ENCODE results near the gene FANCE. TPM values are rescaled to one million over a fixed set of nuclear protein-coding genes. Genes with fewer than 3 reads are reported as not detected.

Gene FANCE
- total RNA-seq, 1 experiment from 2014 or later, result 16.1 TPM

- peaks cover 16 to 31% of the 10 kb centered on the region in 2 experiments; a peak in 3 of 4 replicates for H3K36me3 ChIP-seq (ENCODE audit: control insufficient read depth in 1 of 2, insufficient read depth in 2 of 2, low read length in 2 of 2)
- POLR2A ChIA-PET, result interaction anchor here (0.6 to 4.1 kb wide), 3 partner anchors 12 to 308 kb away, joined by 4 to 48 read pairs (median 4); no protein-coding TSS in a partner anchor
- no peak overlapping the region for H3K4me3 ChIP-seq (replicated peaks in 1 of 2; ENCODE audit: low read depth in 1 of 2, low read length in 2 of 2)
- no peaks in the 10 kb centered on the region for H3K27me3 ChIP-seq (ENCODE audit: insufficient read depth, low read length)
- H4K20me1 ChIP-seq (ENCODE audit: insufficient read depth), result peaks cover 36% of the 10 kb centered on the region; the same call in 1 of the 2 replicates
- DNase-seq (ENCODE audit: low read depth, low spot score), result no peak
- peaks cover 30% of the 10 kb centered on the region for H3K79me2 ChIP-seq (ENCODE audit: insufficient read depth, low read length)
- no TSS peak for BruUV-seq (replicated peaks)
- H3K4me2 ChIP-seq (ENCODE audit: low read length), result no peak overlapping the region
- no peaks in the 10 kb centered on the region for H3K9me3 ChIP-seq (ENCODE audit: control insufficient read depth in 1 of 2, insufficient read depth in 1 of 2, low read depth in 1 of 2, low read length in 2 of 2)
- no peak overlapping the region for H3K9ac ChIP-seq (ENCODE audit: low read length)
- no peaks in the 10 kb centered on the region for H3K9me2 ChIP-seq (ENCODE audit: insufficient read depth)
- H3K4me1 ChIP-seq (ENCODE audit: control insufficient read depth in 1 of 2, insufficient read depth in 2 of 2, low read length in 2 of 2), result peaks cover 11 to 24% of the 10 kb centered on the region in 2 experiments; a peak in 3 of 4 replicates
- peak overlapping the region; percentile 46 for H3K27ac ChIP-seq (ENCODE audit: low read depth, low read length)
- peak; percentile 26 for ATAC-seq
- TF ChIP-seq ZFX (IDR thresholded peaks at IDR 0.05), result no peak
- no peak for TF ChIP-seq TCF7L2 (IDR thresholded peaks at IDR 0.05; ENCODE audit: borderline replicate concordance, extremely low read depth, insufficient read depth, insufficient read length)
- no peak for TF ChIP-seq EZH2 (IDR thresholded peaks at IDR 0.05)
- no peak for TF ChIP-seq JUND (IDR thresholded peaks at IDR 0.05)
- TF ChIP-seq YY1 (IDR thresholded peaks at IDR 0.05; ENCODE audit: extremely low read depth, insufficient replicate concordance, low read depth, low read length), result no peak
- no peak for TF ChIP-seq CTCF (IDR thresholded peaks at IDR 0.05 in 2 of 3, conservative IDR thresholded peaks at IDR 0.05 in 1 of 3; ENCODE audit: borderline replicate concordance in 1 of 3, insufficient read depth in 1 of 3, low read depth in 2 of 3, low read length in 2 of 3)
- no peak for TF ChIP-seq CEBPB (IDR thresholded peaks at IDR 0.05; ENCODE audit: low read depth)
- no peak for TF ChIP-seq FOSL1 (IDR thresholded peaks at IDR 0.05; ENCODE audit: low read depth)
- TF ChIP-seq, protein P1, sequence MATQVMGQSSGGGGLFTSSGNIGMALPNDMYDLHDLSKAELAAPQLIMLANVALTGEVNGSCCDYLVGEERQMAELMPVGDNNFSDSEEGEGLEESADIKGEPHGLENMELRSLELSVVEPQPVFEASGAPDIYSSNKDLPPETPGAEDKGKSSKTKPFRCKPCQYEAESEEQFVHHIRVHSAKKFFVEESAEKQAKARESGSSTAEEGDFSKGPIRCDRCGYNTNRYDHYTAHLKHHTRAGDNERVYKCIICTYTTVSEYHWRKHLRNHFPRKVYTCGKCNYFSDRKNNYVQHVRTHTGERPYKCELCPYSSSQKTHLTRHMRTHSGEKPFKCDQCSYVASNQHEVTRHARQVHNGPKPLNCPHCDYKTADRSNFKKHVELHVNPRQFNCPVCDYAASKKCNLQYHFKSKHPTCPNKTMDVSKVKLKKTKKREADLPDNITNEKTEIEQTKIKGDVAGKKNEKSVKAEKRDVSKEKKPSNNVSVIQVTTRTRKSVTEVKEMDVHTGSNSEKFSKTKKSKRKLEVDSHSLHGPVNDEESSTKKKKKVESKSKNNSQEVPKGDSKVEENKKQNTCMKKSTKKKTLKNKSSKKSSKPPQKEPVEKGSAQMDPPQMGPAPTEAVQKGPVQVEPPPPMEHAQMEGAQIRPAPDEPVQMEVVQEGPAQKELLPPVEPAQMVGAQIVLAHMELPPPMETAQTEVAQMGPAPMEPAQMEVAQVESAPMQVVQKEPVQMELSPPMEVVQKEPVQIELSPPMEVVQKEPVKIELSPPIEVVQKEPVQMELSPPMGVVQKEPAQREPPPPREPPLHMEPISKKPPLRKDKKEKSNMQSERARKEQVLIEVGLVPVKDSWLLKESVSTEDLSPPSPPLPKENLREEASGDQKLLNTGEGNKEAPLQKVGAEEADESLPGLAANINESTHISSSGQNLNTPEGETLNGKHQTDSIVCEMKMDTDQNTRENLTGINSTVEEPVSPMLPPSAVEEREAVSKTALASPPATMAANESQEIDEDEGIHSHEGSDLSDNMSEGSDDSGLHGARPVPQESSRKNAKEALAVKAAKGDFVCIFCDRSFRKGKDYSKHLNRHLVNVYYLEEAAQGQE (IDR thresholded peaks at IDR 0.05; ENCODE audit: low read depth), result no peak
- no peak for TF ChIP-seq SP1 (IDR thresholded peaks at IDR 0.05; ENCODE audit: low read depth)
- no peak for TF ChIP-seq SRF (IDR thresholded peaks at IDR 0.05; ENCODE audit: low read depth)
- no peak; the same call in 1 of the 2 replicates for TF ChIP-seq POLR2AphosphoS5 (IDR thresholded peaks at IDR 0.05; ENCODE audit: low read depth, low read length)
- TF ChIP-seq EZH2phosphoT487 (IDR thresholded peaks at IDR 0.05; ENCODE audit: borderline replicate concordance), result no peak
- no peak for TF ChIP-seq EGR1 (IDR thresholded peaks at IDR 0.05; ENCODE audit: low read depth)
- TF ChIP-seq, protein P2, sequence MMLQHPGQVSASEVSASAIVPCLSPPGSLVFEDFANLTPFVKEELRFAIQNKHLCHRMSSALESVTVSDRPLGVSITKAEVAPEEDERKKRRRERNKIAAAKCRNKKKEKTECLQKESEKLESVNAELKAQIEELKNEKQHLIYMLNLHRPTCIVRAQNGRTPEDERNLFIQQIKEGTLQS (IDR thresholded peaks at IDR 0.05), result no peak
- no peak for TF ChIP-seq ELF1 (IDR thresholded peaks at IDR 0.05; ENCODE audit: borderline replicate concordance, low read depth)
- RAD21 ChIA-PET (ENCODE audit: low non-redundant PET in 1 of 2, low total read pairs in 2 of 2, uncharacterized antibody in 2 of 2, unreplicated experiment in 2 of 2), result interaction anchor here in 1 of 2 experiments (1.3 kb wide), 1 partner anchor 23 kb away, joined by 3 read pairs; no protein-coding TSS in a partner anchor
- H2AFZ ChIP-seq (ENCODE audit: low read depth, low read length, poor library complexity, severe bottlenecking), result no peak overlapping the region
- intact Hi-C loops (cut with micrococcal nuclease), result no loop called here
- CTCF ChIA-PET, result interaction anchor here (1.6 kb wide), 1 partner anchor 133 kb away, joined by 5 read pairs; no protein-coding TSS in a partner anchor
Measured at GRCh38 chr6:35474131-35474941, 22.2 kb downstream of the FANCE start.

All from HCT116 (cell line).